Measurements from ENCODE around the gene MYLK2.

- TF ChIP-seq, protein P1, sequence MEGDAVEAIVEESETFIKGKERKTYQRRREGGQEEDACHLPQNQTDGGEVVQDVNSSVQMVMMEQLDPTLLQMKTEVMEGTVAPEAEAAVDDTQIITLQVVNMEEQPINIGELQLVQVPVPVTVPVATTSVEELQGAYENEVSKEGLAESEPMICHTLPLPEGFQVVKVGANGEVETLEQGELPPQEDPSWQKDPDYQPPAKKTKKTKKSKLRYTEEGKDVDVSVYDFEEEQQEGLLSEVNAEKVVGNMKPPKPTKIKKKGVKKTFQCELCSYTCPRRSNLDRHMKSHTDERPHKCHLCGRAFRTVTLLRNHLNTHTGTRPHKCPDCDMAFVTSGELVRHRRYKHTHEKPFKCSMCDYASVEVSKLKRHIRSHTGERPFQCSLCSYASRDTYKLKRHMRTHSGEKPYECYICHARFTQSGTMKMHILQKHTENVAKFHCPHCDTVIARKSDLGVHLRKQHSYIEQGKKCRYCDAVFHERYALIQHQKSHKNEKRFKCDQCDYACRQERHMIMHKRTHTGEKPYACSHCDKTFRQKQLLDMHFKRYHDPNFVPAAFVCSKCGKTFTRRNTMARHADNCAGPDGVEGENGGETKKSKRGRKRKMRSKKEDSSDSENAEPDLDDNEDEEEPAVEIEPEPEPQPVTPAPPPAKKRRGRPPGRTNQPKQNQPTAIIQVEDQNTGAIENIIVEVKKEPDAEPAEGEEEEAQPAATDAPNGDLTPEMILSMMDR (conservative IDR thresholded peaks at IDR 0.05): no peak
- TF ChIP-seq ZFX (IDR thresholded peaks at IDR 0.05): no peak
These were observed 2.3 kb downstream of the MYLK2 start for GRCh38 chr20:31821427-31821826.
